Activated CD4-positive, alpha-beta T cell treated with anti-CD3 and anti-CD28 coated beads for 48 hours (primary cell): ENCODE data around the gene KRTAP5-10.
A peak's percentile ranks its signal among the peaks of the same experiment; 100 is the strongest.
"Not testable (repeated sequence)": the region's sequence is repeated elsewhere in the genome, so short reads cannot be mapped to it uniquely, and the experiment has no call there.

ENCODE experiments used
- DNase-seq: peaks from one replicate; pipeline ENCODE4 v3.0.0-alpha.2; 2020

The KRTAP5-10 gene

DNA sequence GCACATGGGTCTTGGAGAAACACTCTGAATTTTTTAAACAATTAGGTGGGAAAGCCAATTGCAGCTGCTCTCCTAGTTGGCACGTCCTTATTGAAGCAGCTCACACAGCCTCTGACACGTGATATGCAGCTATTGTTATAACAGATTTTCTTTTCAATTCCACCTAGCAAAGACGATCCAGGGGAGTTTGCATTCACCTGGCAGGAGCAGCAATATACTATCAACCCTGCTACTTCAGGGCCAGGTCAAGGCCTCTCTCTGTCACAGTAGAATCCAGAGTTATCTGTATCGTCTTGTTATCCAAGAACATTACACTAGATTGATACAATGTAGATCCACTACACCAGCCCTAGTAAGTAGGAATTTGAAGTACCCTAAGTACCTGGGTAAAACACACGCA is 9.1 kb downstream of the KRTAP5-10 start:
- DNase-seq, result no peak

- DNase-seq, result no peak
Measured at GRCh38 chr11:71575723-71576424, 10.5 kb downstream of the KRTAP5-10 start.

DNA sequence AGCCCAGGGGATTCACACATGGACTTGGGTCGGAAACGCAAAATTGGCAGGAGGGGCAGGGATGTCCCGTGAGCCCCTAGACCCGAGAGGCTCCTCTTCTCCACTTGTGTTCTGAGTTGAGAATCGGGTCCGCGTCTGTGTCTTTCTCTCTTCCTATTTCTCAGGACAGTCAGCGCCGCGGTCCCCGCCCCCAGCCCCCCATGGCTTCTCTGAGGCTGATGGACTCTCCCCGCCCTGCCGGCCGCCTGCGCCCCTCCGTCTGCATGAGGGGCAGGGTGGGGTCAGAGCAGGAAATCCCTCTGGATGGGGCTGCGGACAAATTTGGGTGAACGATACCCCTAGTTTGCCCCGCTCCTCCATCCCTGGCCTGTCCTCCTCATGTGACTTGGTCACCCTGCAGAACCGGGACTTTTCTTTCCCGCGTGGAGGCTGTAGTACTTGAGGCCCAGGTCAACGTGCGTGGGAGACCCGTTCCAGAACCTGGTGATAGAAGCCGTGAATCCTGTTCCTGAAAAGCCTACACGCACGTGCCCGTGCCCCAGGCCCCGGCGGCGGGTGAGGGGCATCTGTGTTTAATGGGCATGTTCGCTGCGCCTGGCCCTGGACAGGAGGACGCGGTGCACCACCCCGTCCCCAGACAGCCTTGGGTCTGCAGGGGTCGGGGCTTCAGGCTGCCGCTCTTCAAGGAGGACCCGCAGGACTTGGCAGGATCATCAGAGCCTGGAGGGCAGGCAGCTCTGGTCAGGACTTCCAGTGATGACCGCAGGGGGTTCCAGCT is 11.5 kb downstream of the KRTAP5-10 start:
- not testable (repeated sequence) for DNase-seq

DNA sequence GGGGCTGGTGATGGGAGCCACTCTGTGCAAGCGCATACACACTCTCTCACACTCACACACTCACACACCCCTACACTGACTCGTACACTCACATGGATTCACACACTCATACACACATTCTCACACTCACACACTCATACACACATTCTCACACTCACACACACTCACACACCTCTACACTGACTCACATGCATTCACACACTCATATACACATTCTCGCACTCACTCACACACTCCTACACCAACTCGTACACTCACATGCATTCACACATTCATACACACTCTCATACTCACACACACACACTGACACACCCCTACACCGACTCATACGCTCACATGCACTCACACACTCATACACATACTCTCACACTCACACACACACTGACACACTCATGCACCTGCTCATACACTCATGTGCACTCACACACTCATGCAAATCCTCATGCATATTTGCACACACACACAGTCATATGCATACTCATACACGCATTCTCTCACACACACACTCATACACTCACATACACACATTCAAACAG is 12.2 kb downstream of the KRTAP5-10 start:
- no peak for DNase-seq

GRCh38 chr11:71579513-71579912 is 14.2 kb downstream of the KRTAP5-10 start:
- not testable (repeated sequence) for DNase-seq

GRCh38 chr11:71580057-71581003 is 15.0 kb downstream of the KRTAP5-10 start:
- DNase-seq, result peak; percentile 48

- no peak for DNase-seq
Measured at GRCh38 chr11:71581826-71582225, 16.5 kb downstream of the KRTAP5-10 start.

DNA sequence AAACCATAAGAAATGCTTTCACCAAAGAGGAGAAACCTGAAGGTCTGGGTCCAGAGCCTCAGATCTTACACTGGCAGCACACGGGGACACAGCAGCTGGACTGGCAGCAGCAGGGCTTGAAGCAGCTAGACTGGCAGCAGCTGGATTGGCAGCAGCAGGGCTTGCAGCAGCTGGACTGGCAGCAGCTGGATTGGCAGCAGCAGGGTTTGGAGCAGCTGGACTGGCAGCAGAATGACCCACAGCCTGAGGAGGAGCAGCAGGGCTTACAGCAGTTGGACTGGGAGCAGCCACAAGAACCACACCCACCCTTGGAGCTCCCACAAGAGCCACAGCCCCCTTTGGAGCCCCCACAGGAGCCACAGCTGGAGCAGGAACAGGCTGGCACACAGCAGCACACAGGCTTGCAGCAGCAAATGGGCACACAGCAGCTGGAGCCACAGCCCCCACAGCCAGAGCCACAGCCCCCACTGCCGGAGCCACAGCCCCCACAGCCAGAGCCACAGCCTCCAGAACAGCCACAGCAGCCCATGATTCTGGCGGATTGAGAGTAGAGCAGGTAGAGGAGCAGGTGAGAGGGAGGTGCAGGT is 17.0 kb downstream of the KRTAP5-10 start, which contains the start of gene KRTAP5-11:
Gene KRTAP5-11, minus strand, starts transcription at position 567 of the 587 bp plus-strand sequence. Its CDS starts 38 bp downstream, at position 529.
- DNase-seq, result no peak

- DNase-seq, result not testable (repeated sequence)
Measured at GRCh38 chr11:71582969-71583368, 17.6 kb downstream of the KRTAP5-10 start.

- DNase-seq, result not testable (repeated sequence)
Measured at GRCh38 chr11:71585673-71586072, 20.3 kb downstream of the KRTAP5-10 start.

- not testable (repeated sequence) for DNase-seq
Measured at GRCh38 chr11:71588314-71588713, 23.0 kb downstream of the KRTAP5-10 start.

DNA sequence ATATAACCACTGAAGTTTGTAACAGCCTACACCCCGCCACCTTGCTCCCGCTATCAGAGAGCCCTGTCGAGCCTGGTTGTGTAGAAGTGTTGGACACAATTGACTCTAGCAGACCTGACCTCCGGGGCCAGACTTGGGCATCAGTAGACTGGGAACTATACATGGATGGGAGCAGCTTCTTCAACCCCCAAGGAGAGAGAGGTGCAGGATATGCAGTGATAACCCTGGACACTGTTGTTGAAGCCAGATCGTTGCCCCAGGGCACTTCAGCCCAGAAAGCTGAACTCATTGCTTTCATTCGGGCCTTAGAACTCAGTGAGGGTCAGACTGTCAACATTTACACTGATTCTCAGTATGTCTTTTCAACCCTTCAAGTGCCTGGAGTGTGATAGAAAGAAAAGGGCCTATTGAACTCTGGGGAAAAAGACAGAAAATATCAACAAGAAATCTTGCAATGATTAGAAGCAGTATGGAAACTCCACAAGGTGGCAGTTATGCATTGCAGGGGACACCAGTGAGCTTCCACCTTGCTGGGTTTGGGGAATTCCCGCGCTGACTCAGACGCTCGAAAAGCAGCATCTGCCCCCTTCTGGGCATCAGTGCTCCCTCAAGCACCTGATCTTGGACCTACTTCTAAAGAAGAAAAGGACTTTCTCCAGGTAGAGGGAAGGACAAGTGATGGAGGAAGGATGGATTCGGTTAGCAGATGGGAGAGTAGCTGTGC is 23.6 kb downstream of the KRTAP5-10 start:
- peak; percentile 83 for DNase-seq

GRCh38 chr11:71589546-71589920 is 24.2 kb downstream of the KRTAP5-10 start:
- DNase-seq, result not testable (repeated sequence)

DNA sequence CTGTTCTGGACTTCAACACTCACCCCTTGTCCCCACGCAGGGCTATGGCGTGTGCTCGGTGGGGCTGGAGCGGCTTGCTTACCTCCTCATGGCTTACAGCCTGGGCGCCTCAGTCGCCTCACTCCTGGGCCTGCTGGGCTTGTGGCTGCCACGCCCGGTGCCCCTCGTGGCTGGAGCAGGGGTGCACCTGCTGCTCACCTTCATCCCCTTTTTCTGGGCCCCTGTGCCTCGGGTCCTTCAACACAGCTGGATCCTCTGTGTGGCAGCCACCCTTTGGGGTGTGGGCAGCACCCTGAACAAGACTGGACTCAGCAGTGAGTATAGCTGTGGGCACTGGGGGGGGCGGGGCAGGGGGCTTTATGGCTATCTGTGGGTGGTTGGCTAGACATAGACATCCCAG is 37.9 kb downstream of the KRTAP5-10 start:
- not testable (repeated sequence) for DNase-seq

DNA sequence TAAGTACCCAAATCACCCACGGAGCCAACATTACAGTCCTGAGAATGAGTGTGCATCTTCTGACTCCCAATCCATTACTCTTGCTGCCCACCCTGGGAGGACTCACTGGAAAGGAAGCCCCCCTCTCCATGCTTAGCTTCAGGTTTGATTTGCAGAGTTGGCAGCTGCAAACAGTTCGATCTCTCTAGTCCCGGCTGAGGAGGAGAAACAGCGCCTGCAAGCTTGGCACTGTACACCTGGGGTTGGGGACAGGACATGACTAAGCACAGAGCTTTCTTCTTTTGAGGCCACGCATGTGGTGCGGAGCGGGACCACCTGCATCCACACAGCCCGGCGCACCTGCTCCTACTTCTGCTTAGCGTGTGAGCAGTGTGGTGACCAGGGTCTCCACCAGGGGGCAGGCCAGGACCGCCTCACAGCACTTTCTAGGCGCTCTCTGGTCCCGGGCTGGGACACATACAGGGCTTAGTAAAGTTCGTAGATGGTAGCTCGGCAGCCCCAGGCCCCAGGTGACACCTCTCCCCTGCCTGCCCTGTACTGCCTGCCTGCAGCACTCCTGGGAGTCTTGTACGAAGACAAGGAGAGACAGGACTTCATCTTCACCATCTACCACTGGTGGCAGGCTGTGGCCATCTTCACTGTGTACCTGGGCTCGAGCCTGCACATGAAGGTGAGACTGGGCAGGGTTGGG is 39.6 kb downstream of the KRTAP5-10 start:
- peak; percentile 52 for DNase-seq

GRCh38 chr11:71606853-71607519 is 41.6 kb downstream of the KRTAP5-10 start:
- not testable (repeated sequence) for DNase-seq

- not testable (repeated sequence) for DNase-seq
Measured at GRCh38 chr11:71607520-71608216, 42.3 kb downstream of the KRTAP5-10 start.

DNA sequence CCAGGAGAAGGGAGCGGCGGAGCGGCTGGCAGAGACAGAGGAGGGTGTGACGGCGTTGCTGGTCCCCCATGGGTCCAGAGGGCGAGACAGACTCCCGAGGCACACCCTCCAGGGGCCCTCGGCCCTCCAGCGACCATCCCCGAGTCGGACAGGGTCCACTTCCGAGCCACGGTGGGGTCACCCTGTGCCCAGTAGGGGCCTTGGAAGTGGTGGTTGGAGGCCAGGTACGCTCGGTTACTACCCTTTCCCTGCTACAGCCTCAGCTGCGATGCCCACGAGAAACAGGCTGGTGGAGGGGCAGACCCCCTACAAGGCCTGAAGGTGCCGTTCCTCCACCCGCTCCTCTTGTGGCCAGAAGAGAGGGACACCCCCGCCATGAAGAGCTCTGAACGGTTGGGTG is 42.9 kb downstream of the KRTAP5-10 start:
- not testable (repeated sequence) for DNase-seq

DNA sequence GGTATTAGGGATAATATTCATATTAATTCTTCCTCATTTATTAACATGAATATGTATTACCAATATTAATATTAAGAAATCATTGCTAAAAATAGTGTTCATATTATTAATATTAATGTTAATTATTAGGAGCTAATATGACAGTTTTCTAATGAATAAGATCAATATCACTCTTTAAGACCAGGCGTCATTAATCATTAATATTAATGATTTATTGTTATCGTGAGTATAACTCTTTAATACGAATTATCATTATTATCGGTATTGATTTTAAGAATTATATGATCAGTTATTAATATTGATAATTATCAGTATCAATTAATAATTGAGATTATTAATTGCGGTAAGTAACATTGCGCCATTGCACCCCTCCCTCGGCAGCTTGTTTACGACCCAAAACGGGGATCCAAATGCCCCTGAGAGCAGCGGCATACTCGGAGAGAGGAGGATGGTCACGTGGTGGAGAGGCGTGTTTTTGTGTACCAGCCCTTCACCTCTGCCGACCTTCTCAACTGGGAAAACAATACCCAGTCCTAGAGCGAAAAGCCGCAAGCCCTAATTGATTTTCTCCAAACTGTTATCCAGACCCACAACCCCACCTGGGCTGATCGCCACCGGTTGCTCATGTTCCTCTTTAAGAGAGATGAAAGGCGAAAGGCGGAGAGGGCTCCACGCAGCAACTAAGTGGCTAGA is 46.0 kb downstream of the KRTAP5-10 start:
- DNase-seq, result not testable (repeated sequence)
